Measurements from ENCODE around the gene BST2.
A peak's percentile ranks its signal among the peaks of the same experiment; 100 is the strongest.

BST2 gene, protein sequence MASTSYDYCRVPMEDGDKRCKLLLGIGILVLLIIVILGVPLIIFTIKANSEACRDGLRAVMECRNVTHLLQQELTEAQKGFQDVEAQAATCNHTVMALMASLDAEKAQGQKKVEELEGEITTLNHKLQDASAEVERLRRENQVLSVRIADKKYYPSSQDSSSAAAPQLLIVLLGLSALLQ

DNA sequence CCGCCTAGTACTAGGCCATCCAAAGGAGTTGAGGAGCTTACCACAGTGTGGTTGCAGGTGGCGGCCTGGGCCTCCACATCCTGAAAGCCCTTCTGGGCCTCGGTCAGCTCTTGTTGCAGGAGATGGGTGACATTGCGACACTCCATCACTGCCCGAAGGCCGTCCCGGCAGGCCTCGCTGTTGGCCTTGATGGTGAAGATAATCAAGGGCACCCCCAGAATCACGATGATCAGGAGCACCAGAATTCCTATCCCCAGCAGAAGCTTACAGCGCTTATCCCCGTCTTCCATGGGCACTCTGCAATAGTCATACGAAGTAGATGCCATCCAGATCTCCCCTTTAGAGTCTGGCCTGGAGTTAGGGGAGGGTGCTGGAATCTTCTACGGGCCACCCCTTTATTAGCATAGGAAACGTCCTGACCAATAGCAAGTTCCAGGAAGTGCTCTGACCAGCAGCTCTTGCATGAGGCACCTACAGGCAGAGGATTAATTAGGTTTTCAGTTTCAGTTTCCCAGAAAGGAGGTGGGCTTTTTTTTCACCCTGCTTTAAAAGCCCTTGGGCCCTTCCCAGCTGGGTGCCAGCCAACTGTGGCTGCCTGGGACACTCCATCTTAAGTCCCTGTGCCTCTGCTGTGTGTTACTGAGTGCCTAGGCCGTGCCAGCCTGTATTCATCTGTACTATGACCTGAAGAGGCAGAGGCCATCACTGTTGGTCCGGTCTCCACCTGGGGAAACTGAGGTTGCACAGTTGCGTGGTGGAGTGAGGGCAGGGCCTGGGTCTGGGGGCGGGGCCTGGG lies at the start of gene BST2:
Gene BST2 (minus strand): TSS at position 381 of the 796 bp plus-strand sequence. CDS start 55 bp downstream, at position 326.
- DNase-seq (ENCODE audit: low read depth in 2 of 2) = no peak

DNA sequence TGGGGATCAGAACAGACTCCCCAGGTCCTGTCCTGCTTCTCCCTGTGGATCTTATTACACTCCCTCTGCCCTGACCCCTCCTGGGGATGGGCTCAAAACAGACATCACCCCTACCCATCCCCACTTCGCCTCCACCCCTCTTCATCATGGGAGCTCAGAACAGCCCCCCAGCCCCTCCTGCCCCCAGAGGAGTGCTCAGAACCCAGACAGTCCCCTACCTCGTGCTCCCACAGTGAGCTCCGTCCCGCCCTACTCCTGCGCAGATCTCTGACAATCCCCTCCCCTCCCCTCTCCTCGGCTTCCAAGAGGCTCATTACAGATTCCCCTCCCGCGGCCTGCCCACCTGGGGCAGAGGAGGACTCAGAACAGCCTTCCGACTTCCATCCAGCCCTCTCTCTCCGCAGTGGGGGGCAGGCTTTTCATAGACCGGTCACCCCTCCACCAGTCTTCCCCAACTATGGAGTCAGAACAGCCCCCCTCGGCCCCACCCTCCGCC lies 49.2 kb upstream of the BST2 start:
- DNase-seq (ENCODE audit: low read depth in 2 of 2) = no peak

DNA sequence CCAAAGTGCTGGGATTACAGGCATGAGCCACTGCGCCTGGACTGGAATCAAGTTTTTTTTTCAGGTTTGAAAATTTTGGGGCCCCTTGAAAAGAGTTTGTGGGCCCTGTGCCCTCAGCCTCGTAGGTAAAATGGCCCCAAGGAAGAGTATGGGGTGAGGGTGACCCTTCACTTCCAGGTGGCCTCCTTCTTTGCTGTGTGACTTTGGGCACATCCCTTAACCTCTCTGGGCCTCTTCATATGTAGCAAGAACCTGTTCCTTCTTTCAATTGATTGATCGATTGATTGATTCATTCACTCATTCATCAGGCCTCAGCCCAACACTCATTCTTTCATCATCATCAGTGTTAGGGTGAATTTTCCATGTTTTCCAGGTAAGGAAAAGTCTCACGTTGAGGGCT lies 46.4 kb upstream of the BST2 start:
- DNase-seq (ENCODE audit: low read depth in 2 of 2) = no peak

DNA sequence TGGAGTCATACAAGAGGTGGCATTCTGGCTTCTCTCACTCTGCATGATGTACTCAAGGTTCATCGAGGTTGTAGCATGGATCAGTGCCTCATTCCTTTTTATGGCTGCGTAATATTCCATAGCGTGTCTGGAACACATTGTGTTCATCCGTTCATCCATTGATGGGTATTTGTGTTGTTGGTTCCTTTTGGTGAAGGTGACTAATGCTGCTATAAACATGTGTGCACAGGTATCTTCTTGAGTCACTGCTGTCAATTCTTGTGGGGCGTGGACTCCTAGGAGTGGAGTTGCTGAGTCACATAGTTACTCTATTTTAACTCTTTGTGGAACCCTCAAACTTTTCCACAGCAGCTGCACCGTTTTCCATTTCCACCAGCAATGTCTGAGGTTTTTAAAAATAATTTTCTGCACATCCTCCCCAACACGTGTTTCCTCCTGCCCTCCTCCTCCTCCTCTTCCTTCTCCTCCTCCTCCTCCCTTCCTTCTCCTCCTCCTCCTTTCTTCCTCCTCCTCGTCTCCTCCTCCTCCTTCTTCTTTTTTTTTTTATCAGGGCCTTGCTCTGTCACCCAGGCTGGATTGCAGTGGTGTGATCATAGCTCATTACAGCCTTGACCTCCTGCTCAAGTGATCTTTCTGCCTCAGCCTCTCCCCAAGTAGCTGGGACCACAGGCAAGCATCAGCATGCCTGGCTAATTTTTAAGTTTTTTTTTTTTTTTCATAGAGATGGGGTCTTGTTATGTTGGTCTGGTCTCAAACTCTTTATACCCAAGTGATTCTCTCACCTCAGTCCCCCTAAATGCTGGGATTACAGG lies 45.0 kb upstream of the BST2 start:
- no peak for DNase-seq (ENCODE audit: low read depth in 2 of 2)

DNA sequence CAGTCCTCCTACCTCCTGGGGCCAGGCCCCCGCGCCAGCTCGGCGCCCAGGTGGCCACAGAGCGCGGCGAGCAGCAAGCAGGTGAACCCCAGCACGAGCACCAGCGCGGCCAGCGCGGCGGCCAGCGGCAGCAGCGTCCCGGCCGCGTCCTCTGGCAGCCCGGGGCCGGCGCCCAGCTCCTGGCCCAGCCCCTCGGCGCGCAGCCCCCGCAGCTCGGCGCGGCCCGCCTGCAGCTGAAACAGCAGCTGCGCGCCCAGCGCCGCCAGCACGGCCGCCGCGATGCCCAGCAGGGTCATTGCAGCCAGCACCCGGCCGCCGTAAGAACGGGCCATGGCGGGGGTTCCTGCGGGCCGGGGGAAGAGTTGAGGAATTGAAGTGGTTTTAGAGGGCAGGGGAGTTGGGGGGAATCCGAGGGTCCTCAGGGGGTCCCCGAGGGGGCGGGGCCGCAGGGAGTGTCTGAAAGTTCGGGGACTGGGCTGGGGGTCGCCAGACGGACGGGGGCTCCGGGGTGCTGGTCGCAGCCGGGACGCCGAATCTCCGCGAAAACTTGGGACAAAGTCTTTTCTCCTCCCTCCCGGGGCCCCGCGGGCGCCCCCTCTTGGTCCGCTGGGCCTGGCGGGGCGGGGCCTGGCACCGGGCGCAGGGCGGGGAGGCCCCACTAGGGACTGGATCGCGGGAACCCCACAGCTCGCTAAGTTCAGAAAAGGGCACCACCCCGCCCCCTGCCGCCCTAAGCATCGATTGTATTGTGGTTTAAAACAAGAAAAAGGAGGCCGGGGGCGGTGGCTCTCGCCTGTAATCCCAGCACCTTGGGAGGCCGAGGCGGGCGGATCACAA lies 42.9 kb upstream of the BST2 start, which contains the start of gene TMEM221:
Gene TMEM221 (minus strand): TSS at position 538 of the 837 bp plus-strand sequence. CDS start 206 bp downstream, at position 332.
- DNase-seq (ENCODE audit: low read depth in 2 of 2) = no peak

DNA sequence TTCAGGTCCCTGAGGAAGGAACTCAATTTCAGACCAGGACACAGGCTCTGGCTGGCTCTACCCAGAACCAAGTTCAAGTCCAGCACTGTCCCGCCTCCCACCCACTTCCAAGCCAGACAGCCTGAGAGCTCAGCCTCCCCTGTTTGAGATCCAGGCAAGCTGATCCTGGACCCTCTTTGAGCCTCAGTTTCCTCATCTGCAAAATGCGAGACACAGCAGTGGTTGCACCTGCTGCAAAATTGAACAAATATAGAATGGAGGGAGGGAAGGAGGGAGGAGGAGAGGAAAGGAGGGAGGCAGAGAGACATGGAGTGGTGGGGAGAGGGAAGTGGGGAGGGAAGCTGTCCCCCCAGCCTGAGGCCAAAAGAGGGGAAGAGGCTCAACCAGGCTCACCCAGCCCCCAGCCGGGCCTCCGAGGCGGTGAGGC lies 42.3 kb upstream of the BST2 start:
- no peak for DNase-seq (ENCODE audit: low read depth in 2 of 2)

DNA sequence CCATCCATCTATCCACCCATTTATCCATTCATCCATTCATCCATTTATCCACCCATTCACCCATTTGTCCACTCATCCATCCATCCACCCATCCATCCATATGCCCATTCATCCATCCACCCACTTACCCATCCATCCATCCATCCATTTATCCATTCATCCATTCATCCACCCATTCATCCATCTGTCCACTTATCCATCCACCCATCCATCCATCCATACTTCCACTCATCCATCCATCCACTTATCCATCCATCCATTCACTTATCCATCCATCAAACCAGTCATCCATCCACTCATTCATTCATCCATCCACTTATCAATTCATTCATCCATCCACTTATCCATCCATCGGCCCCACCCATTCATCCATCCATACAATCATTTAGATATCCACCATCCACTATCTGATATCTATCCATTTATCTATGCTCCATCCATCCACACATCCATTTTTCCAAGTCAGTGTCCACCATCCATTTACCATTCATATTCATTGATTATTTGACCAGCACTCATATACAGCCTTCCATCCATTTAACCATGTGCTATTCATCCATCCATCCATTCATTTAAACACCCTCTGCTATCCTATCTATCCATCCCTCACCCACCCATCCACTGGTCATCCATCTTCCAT lies 40.2 kb upstream of the BST2 start:
- no peak for DNase-seq (ENCODE audit: low read depth in 2 of 2)

DNA sequence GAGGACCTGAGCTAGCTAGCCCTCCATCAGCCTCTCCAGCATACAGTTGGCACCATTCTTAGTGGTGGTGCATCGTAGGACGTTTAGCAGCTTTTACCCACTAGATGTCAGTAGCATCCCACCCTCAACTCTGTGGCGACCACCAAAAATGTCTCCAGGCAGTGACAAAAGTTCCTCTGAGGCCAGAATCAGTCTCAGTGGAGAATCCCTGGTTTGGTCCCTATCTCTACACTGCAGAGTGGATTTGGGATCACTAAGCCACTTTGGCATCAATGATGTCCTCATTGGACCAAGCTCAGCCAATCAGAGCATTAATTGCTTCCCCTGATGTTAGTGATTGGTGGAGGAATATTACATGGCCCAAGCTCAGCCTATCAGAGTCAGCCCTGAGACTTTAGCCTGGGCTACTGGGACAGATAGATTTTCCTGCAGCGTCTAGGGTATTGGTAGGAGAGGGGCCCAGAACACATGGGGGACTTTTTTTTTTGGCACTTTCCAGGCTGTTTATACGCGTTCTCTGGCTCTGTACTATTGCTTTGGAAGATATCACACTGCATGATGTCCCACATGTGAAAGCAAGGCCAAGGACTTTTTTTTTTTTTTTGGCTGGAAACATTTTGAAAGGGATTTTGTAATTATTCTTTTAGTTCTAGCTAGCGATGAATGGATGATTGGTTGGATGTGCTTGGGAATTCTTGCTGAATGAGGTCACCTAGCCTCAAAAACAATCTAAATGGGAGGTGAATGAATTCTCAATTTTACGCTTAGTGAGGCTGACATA lies 36.0 kb upstream of the BST2 start:
- peak in 1 of 2 experiments; percentile 7 for DNase-seq (ENCODE audit: low read depth in 2 of 2)

DNA sequence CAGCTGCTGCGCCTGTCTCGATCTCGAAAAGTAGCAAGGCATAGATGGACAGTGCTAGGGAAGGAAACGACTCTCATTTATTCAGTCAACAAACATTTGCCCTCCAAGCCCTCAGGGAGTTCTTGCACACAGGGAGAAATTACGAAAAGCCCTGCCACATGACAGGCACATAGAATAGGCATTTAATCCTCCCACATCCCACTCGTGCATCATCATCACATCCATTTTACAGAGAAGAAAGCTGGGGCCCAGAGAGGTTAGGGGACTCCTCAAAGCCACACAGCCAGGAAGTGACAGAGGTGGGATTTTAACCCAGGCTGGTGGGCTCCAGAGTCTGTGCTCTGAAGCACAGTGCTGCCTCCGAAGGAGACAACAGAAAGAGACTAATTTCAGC lies 31.4 kb upstream of the BST2 start:
- DNase-seq (ENCODE audit: low read depth in 2 of 2) = no peak

DNA sequence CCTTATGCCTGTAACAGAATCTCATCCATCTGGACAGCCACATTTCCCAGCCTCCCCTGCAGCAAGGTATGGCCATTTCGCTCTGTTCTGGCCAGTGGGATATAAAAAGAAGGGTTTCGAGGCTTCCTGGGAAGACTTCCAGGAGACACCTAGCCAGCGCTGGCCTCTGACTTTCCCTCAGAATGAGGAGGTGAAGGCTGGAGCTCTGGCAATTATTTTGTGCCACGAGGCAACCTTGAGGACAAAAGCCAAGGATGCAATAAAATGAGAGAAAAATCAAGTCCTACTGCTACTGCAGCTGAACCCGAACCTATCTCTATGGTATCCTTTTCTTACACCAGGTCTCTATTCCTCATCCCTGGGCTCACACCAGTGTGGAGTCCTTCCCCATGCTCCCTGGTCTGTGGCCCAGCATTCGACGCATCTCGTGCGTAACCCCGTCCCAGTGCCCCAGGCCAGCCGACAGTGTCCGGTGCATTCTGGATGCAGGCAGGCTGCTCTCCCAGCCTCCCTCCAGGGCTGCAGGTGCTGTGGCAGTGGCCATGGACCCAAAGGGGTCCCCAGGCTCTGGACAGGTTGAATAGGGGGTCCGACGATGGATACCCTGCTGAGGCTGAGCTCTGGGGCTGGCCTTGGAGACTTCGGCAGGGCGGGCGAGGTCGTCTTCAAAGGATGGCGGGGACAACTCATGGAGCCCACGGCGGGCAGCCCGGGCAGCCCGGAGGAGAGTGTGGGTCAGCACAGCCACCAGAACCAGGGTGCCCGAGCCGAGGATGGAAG lies 30.9 kb upstream of the BST2 start:
- DNase-seq (ENCODE audit: low read depth in 2 of 2) = no peak

DNA sequence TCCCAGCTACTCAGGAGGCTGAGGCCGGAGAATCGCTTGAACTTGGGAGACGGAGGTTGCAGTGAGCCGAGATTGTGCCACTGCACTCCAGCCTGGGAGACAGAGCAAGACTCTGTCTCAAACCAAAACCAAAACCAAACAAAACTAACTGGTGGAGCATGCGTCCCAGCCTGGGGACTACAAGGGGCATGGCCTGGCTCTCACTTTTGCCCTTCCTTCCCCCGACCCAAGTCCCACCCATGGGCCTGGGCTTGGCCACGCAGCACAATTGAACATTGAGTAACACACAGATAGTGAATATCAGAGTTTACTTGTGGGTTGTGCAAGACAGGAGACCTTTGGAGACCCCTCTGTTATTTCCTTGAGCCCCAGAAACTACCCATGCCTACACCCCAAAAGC lies 29.8 kb upstream of the BST2 start:
- DNase-seq (ENCODE audit: low read depth in 2 of 2) = no peak

DNA sequence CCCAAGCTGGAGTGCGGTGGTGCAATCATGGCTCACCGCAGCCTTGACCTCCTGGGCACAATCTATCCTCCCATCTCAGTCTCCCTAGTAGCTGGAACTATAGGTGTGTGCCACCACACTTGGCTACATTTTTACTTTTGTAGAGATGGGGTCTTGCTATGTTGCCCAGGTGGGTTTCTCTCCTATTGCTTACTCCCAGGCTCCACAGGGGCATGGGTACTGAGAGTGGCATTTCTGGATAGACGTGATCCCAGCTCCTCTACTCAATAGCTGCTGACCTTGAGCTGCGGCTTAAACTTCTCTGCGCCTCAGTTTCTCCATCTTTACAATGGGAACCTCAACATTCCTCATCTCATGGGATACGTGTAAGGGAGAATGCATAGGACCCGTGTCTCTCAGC lies 26.0 kb upstream of the BST2 start:
- no peak for DNase-seq (ENCODE audit: low read depth in 2 of 2)

DNA sequence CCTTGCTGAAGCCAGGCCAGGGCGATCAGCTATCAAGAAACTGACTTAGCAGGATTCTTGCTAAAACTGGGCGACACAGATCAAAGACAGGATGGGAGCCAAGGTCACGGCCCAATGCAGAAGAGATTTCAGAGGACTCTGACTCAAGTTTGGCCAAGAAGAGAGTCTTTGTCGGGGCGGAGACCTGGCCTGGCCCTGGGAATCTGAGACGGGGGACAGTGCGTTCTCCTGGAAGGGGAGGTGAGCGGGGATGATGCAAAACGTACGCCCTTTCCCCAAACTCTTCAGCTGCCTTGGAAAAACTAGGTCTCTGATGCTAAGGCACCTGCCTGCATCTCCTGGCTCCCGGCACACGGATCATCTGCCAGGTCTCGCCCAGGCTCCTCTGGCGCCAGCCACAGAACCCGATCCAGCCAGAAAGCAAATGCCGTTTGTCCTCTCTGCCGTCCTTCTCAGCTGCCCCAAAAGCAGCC lies 24.2 kb upstream of the BST2 start:
- DNase-seq (ENCODE audit: low read depth in 2 of 2) = no peak

DNA sequence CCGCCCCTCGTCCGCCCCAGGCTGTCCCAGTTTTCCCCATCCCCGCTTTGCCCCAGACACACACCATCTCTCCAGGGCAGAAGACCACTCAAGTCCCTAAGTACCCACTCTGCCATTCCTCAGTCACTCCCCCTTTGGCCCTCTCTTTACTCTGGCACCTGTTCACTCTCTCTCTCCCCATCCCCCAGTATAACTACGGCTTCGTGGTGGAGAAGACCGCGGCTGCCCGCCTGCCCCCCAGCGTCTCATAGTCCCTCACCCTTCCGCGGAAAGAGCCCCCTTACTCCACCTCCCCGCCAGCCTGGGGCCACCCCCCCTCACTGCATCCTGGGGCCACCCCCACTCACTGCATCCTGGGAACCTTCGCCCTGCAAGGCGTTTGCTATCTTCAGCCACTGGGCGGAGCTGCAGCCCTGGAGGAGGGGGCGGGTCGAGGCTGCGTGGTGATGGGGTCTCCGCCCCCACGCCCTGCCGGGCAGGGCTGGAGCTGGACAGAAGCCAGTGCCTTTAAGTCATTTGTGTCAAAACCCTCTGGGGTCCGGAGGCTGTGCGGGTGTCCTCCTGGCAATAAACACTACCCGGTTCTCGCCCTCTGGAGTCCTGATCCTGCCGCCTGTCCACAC lies 19.4 kb upstream of the BST2 start:
- DNase-seq (ENCODE audit: low read depth in 2 of 2) = no peak

DNA sequence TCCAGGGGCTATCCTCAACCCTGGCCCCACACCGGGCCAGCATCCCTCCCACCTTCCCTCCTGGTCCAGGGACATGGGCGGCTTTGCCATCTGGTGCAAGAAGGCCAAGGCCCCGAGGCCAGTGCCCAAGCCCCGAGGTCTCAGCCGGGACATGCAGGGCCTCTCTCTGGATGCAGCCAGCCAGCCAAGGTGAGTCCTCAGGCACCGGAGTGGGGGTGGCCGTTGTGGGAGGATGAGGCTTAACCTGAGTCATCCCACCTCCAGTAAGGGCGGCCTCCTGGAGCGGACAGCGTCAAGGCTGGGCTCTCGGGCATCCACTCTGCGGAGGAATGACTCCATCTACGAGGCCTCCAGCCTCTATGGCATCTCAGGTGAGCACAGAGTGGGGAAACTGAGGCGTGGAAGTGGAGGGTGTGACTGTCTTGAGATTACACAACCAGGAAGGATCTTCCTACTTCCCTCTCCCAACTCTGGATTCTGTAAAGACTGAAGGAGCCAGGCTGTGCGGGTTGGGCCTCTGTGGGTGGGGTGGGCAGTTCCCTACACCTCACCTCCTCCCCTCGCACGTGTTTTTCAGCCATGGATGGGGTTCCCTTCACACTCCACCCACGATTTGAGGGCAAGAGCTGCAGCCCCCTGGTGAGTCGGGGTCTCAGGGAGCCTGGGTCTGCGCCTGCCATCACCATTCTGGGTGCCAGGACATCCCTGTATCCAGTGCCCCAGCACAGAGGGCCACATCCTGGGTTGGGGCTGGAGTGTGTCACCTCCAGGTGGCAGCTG lies 18.2 kb upstream of the BST2 start:
- DNase-seq (ENCODE audit: low read depth in 2 of 2) = no peak

DNA sequence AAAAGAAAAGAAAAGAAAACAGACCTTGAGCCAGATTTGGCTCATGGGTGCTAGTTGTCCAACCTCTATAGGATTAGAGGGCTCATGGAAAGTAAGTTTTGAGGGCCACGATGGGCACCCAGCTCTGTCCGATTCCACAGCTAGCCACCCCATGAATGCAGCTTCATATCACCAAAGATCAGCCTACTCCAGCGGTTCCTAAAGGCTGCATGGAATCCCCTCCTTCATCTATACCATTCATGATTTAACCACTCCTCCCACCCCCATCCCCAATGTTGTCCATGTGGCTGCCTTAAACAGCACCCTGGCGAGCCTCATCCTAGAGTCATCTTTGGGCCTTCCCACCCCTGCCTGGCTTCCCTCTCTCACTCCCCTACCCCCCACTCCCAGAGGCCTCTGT lies 16.5 kb upstream of the BST2 start:
- DNase-seq (ENCODE audit: low read depth in 2 of 2) = no peak

DNA sequence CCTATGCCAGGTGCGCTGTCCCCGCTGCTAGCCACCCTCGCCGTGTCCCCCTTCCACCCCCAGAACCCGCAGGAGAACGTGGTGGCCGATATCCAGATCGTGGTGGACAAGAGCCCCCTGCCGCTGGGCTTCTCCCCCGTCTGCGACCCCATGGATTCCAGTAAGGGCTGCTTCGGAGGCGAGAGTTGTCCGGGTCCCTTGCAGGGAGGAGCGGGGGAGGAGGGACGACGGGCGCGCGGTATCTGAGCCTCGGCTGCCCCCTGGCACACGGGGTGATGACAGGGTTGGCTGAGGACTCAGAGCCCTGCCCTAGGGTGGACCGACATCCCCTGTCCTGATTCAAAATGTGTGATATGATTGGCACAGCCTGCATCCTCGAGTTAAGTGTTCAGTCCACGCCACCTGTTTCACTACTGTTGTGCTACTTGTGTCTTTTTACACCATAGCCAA lies 15.1 kb upstream of the BST2 start:
- no peak for DNase-seq (ENCODE audit: low read depth in 2 of 2)

All from fibroblast of skin of left quadriceps (primary cell).